ENCODE results near the gene CDC42EP2.
"Not testable (repeated sequence)": the region's sequence is repeated elsewhere in the genome, so short reads cannot be mapped to it uniquely, and the experiment has no call there.

GRCh38 chr11:65332591-65332990 lies 17.9 kb downstream of the CDC42EP2 start:
- TF ChIP-seq ZNF407 (CRISPR knock-in tag; IDR thresholded peaks at IDR 0.05; ENCODE audit: not compliant biosample characterization); ZNF660 (CRISPR knock-in tag; IDR thresholded peaks at IDR 0.05; ENCODE audit: borderline replicate concordance, low read depth); ZNF549 (CRISPR knock-in tag; IDR thresholded peaks at IDR 0.05); ZNF891 (CRISPR knock-in tag; IDR thresholded peaks at IDR 0.05); FOSL1 (CRISPR knock-in tag; IDR thresholded peaks at IDR 0.05; ENCODE audit: borderline replicate concordance); ATF3 (CRISPR knock-in tag; IDR thresholded peaks at IDR 0.05); FOXJ3 (CRISPR knock-in tag; IDR thresholded peaks at IDR 0.05; ENCODE audit: borderline replicate concordance); POLR2AphosphoS5 (IDR thresholded peaks at IDR 0.05; ENCODE audit: low read depth, low read length); ZKSCAN1 (IDR thresholded peaks at IDR 0.05; ENCODE audit: low read length); HNF1B (CRISPR knock-in tag; IDR thresholded peaks at IDR 0.05); KLF12 (CRISPR knock-in tag; IDR thresholded peaks at IDR 0.05; ENCODE audit: borderline replicate concordance); ATAD3A (CRISPR knock-in tag; IDR thresholded peaks at IDR 0.05); KAT8 (CRISPR knock-in tag; IDR thresholded peaks at IDR 0.05): not testable (repeated sequence)
